Epithelial cell of esophagus (primary cell): Measurements from ENCODE around the gene TIMM44.
"Not testable (repeated sequence)": the region's sequence is repeated elsewhere in the genome, so short reads cannot be mapped to it uniquely, and the experiment has no call there.

ENCODE experiments used
- DNase-seq: peaks from one replicate; pipeline ENCODE4 v3.0.0; 2010; ENCODE audit warnings: low read depth
- H3K4me3 ChIP-seq: 2 replicates; pipeline ENCODE4 v1.5.1; 2011; ENCODE audit warnings: mild to moderate bottlenecking, low read length, control low read depth
- TF ChIP-seq, protein P1 (sequence below): IDR thresholded peaks from 2 replicates; pipeline ENCODE4 v1.5.1; 2011; ENCODE audit warnings: low read depth, mild to moderate bottlenecking, low read length, control low read depth, inconsistent platforms; ENCODE audit not compliant: insufficient read depth; ENCODE audit errors: missing control alignments

Gene TIMM44

GRCh38 chr19:7920519-7921301 lies 22.8 kb downstream of the TIMM44 start:
- TF ChIP-seq, protein P1, sequence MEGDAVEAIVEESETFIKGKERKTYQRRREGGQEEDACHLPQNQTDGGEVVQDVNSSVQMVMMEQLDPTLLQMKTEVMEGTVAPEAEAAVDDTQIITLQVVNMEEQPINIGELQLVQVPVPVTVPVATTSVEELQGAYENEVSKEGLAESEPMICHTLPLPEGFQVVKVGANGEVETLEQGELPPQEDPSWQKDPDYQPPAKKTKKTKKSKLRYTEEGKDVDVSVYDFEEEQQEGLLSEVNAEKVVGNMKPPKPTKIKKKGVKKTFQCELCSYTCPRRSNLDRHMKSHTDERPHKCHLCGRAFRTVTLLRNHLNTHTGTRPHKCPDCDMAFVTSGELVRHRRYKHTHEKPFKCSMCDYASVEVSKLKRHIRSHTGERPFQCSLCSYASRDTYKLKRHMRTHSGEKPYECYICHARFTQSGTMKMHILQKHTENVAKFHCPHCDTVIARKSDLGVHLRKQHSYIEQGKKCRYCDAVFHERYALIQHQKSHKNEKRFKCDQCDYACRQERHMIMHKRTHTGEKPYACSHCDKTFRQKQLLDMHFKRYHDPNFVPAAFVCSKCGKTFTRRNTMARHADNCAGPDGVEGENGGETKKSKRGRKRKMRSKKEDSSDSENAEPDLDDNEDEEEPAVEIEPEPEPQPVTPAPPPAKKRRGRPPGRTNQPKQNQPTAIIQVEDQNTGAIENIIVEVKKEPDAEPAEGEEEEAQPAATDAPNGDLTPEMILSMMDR, result no peak
- peak overlapping the region; percentile 64 for H3K4me3 ChIP-seq

DNA sequence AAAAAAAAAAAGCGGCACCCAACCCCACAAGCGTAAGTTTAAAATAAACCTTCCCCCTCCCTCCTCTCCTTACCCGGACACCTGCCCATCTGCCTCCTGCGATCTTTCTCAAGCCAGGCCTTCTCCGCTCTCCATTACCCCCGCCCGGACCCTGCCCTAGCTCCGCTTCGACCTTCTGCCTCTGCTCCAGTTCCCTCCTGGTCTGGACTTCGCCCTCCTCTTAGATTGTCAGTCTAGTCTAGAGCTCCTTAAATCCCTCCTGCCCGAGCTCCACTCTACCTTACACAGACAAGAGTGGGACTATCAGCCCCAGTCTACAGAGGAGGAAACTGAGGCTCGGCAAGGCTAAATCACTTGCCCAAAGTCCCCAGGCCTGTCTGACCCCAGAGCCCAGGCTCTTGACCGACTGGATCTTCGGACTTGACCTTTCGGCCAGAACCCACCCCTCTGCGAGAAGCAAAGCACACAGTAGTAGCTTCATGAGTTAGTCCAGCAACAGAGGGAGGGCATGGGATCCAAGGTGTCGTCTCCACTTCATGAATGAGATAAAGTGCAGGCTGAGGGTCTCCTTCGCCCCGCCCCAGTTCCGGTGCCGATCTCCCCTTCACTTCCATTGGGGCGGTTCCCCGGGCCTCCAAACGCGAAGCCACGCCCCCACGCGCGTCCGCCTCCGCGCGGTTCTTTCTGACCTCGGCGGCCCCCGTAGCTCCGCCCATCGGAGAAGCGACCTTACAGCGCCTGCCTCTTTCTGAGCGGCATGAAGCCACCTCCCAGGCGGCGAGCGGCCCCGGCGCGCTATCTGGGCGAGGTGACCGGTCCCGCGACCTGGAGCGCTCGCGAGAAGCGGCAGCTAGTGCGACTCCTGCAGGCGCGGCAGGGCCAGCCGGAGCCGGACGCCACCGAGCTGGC lies 23.6 kb downstream of the TIMM44 start, which contains the start of gene SNAPC2:
TSS of gene SNAPC2 (plus strand) at position 729 of the 909 bp plus-strand sequence. CDS start at position 758, 29 bp downstream.
- peak within 1 kb of the TSS; percentile 64 for H3K4me3 ChIP-seq
- TF ChIP-seq, protein P1, result no peak
- DNase-seq, result peak; percentile 95

More at GRCh38 chr19:7920519-7921301, 22.8 kb downstream of the TIMM44 start:
- peak; percentile 98 for DNase-seq

DNA sequence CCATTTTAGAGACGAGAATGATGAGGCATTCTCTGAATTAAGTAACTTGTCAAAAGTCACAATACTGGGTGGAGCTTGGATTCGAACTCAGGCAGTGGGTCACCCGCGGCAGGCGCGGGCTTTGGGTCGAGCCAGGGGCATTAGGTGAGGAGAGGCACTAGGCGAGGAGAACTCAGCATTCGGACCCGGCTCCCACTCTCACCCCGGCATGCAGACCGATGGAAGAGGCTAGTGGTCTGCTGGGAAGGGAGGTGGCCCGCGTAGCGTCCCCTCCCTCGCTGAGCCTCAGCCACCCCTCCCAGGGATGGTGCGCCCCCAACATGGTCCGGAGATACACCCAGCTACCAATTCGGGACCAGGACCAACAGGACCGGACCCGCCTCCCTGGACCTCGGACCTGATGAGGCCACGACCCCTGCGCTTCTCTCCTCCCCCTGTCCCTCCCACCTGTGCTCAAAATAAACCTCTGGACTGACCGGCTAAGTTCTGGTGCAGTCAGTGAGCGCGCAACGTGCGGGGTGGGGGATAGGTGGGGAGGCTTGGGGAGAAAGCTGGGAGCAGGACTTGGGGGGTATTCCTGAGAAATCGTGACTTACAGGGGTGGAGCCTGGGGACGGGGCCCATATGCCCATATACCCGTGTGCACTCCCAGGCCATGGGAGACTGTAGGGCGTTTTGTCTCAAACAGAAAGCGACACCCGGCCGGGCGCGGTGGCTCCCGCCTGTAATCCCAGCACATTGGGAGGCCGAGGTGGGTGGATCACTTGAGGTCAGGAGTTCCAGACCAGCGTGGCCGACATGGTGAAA lies 24.6 kb downstream of the TIMM44 start:
- no peak for DNase-seq
- TF ChIP-seq, protein P1, result no peak
- H3K4me3 ChIP-seq, result no peak overlapping the region

DNA sequence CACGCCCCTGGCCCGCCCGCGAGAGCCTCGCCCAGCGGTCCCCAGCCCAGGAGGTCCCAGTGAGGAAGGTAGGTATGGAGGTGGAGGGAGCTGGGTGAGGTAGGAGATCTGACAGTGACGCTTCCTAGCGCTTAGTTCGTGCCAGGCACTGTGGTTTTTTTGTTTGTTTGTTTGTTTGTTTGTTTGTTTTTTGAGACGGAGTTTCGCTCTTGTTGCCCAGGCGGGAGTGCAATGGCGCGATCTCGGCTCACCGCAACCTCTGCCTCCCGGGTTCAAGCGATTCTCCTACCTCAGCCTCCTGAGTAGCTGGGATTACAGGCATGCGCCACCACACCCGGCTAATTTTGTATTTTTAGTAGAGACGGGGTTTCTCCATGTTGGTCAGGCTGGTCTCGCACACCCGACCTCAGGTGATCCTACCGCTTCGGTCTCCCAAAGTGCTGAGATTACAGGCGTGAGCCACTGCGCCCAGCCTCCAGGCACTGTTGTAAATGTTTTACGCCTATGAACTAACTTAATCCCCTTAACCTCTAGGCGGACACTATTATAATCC lies 25.3 kb downstream of the TIMM44 start:
- H3K4me3 ChIP-seq, result peak overlapping the region; percentile 52
- DNase-seq, result not testable (repeated sequence)

GRCh38 chr19:7917267-7918061 lies 26.0 kb downstream of the TIMM44 start:
- peak; percentile 58 for DNase-seq
- H3K4me3 ChIP-seq, result peak overlapping the region; percentile 52
- TF ChIP-seq, protein P1, result peak; percentile 42

DNA sequence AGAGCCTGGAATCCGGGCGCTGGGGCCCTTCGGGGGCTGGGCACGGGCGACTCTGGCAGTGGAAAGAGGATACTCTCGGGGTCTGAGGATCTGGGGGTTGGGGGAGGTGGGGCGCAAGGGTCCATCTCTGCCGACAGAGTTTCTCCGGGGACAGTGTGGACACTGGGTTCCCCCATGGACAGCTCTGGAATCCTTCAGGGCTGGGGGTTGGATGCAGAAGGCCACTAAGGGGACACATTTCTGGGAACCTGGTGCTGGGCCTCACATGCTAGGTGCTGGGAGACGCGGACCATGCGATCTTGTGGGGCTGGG lies 26.6 kb downstream of the TIMM44 start:
- peak overlapping the region; percentile 52 for H3K4me3 ChIP-seq
- DNase-seq, result no peak
- TF ChIP-seq, protein P1, result no peak
